ENCODE data around the gene XYLT1.
A peak's percentile ranks its signal among the peaks of the same experiment; 100 is the strongest.
"Not testable (repeated sequence)": the region's sequence is repeated elsewhere in the genome, so short reads cannot be mapped to it uniquely, and the experiment has no call there.

The XYLT1 gene

DNA sequence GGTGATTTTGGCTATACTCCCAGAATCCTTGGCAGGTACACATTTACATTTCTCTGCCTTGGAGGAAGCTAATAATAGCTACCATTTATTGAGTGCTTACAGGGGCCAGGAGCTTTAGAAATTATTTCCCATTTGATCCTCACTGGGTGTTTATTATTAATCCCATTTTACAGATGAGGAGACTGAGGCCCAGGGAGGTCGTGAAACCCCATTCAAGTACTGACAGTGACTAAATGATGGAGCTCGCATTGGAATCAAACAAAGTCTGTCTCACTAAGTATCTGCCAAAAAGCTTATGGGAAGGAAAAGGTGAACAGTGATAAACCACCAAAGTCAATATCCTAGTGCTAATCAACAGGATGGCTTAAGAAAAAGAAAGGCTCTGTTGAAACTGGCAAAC is 33.3 kb upstream of the XYLT1 start:
- Mint-ChIP-seq H3K4me1 (no peaks in the 10 kb centered on the region), H3K36me3 (peaks cover 0 to 7% of the 10 kb centered on the region in 2 donors), H3K4me3 (no peak overlapping the region), H3K27ac (no peak overlapping the region), H3K9me3 (peaks cover 5 to 11% of the 10 kb centered on the region in 2 donors), H3K27me3 (peaks cover 15% of the 10 kb centered on the region in 2 donors)
- ATAC-seq (replicated peaks) (no peak), DNase-seq (no peak)

DNA sequence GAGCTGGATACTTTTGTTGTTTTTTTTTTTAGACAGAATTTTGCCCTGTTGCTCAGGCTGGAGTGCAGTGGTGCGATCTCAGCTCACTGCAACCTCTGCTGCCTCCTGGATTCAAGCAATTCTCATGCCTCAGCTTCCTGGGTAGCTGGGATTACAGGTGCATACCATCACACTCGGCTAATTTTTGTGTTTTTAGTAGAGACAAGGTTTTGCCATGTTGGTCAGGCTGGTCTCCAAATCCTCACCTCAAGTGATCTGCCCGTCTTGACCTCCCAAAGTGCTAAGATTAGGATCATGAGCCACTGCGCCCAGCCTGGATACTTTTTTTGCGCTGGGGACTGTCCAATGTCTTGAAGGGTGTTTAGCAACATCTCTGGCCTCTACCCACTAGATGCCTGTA is 32.6 kb upstream of the XYLT1 start:
- Mint-ChIP-seq H3K4me1 (no peaks in the 10 kb centered on the region), H3K27ac (peak overlapping the region; percentile 42), H3K36me3 (peaks cover 0 to 5% of the 10 kb centered on the region in 2 donors), H3K9me3 (peaks cover 2 to 5% of the 10 kb centered on the region in 2 donors), H3K27me3 (peaks cover 9 to 13% of the 10 kb centered on the region in 2 donors), H3K4me3 (no peak overlapping the region)
- ATAC-seq (replicated peaks) (no peak), DNase-seq (no peak)

GRCh38 chr16:17501321-17501720 is 30.6 kb upstream of the XYLT1 start:
- no peaks in the 10 kb centered on the region for H3K9me3 Mint-ChIP-seq
- H3K27ac Mint-ChIP-seq, result no peak overlapping the region
- no peaks in the 10 kb centered on the region for H3K36me3 Mint-ChIP-seq
- ATAC-seq (replicated peaks), result no peak
- H3K27me3 Mint-ChIP-seq, result peaks cover 7 to 9% of the 10 kb centered on the region in 2 donors
- DNase-seq, result no peak
- no peaks in the 10 kb centered on the region for H3K4me1 Mint-ChIP-seq
- H3K4me3 Mint-ChIP-seq, result no peak overlapping the region

GRCh38 chr16:17499223-17499902 is 28.6 kb upstream of the XYLT1 start:
- ATAC-seq (replicated peaks) (no peak), DNase-seq (no peak)
- no peak overlapping the region for H3K4me3 Mint-ChIP-seq
- no peaks in the 10 kb centered on the region for H3K4me1 Mint-ChIP-seq
- no peaks in the 10 kb centered on the region for H3K9me3 Mint-ChIP-seq
- no peaks in the 10 kb centered on the region for H3K36me3 Mint-ChIP-seq
- H3K27me3 Mint-ChIP-seq, result peaks cover 7 to 9% of the 10 kb centered on the region in 2 donors
- H3K27ac Mint-ChIP-seq, result no peak overlapping the region

- Mint-ChIP-seq H3K4me1 (no peaks in the 10 kb centered on the region), H3K27me3 (peaks cover 1 to 4% of the 10 kb centered on the region in 2 donors), H3K36me3 (no peaks in the 10 kb centered on the region), H3K9me3 (no peaks in the 10 kb centered on the region), H3K27ac (no peak overlapping the region), H3K4me3 (no peak overlapping the region)
- DNase-seq (no peak), ATAC-seq (replicated peaks) (no peak)
These were observed 26.9 kb upstream of the XYLT1 start for GRCh38 chr16:17497648-17498047.

GRCh38 chr16:17496891-17497290 is 26.1 kb upstream of the XYLT1 start:
- ATAC-seq (replicated peaks) (no peak), DNase-seq (no peak)
- Mint-ChIP-seq H3K36me3 (no peaks in the 10 kb centered on the region), H3K9me3 (no peaks in the 10 kb centered on the region), H3K27ac (no peak overlapping the region), H3K4me1 (no peaks in the 10 kb centered on the region), H3K4me3 (no peak overlapping the region), H3K27me3 (peaks cover 0 to 3% of the 10 kb centered on the region in 2 donors)

DNA sequence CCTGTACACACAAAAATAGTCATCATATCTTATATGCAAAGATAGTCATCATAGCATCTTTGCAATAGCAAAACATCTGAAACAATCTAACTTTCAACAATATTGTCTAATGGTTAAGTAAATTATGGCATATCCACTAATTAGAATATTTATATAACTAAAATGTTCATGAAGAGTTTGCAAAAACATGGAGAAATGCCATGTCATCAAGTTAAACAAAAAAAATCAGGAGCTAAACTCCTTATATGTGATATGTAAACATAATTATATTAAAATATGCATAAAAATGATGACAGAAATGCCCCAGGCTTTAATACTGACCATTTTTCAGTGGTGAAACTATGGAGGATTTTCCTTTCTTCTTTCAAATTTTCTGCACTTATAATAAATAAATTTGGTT is 22.3 kb upstream of the XYLT1 start:
- peaks cover 0 to 1% of the 10 kb centered on the region in 2 donors for H3K9me3 Mint-ChIP-seq
- DNase-seq (no peak), ATAC-seq (replicated peaks) (no peak)
- H3K4me1 Mint-ChIP-seq, result no peaks in the 10 kb centered on the region
- no peak overlapping the region for H3K4me3 Mint-ChIP-seq
- no peaks in the 10 kb centered on the region for H3K36me3 Mint-ChIP-seq
- no peak overlapping the region for H3K27ac Mint-ChIP-seq
- H3K27me3 Mint-ChIP-seq, result peaks cover 0 to 4% of the 10 kb centered on the region in 2 donors

DNA sequence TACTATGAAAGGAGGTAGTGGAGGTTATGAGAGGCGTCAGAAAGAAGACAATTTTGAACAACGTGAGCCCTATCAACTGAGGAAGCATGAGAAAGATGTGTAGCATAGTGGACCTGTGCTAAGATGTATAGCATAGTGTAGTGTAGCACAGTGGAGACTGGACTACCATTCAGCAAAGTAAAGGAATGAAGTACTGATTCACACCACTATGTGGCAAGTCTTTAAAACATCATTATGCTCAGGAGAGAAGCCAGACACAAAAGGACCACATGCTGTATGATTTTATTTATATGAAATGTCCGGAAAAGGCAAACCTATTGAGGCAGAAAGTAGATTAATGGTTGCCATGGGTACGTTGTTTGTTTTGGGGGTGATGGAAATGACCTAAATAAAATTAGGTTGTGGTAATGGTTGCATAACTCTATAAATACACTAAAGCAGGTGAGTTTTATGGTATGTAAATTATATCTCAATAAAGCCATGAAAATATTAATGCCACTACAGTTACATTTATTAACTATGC is 20.4 kb upstream of the XYLT1 start:
- H3K27me3 Mint-ChIP-seq, result peaks cover 0 to 4% of the 10 kb centered on the region in 2 donors
- no peaks in the 10 kb centered on the region for H3K4me1 Mint-ChIP-seq
- peaks cover 0 to 1% of the 10 kb centered on the region in 2 donors for H3K9me3 Mint-ChIP-seq
- ATAC-seq (replicated peaks) (peak in 1 of 2 donors; percentile 25), DNase-seq (no peak)
- H3K36me3 Mint-ChIP-seq, result no peaks in the 10 kb centered on the region
- H3K27ac Mint-ChIP-seq, result no peak overlapping the region
- H3K4me3 Mint-ChIP-seq, result no peak overlapping the region

DNA sequence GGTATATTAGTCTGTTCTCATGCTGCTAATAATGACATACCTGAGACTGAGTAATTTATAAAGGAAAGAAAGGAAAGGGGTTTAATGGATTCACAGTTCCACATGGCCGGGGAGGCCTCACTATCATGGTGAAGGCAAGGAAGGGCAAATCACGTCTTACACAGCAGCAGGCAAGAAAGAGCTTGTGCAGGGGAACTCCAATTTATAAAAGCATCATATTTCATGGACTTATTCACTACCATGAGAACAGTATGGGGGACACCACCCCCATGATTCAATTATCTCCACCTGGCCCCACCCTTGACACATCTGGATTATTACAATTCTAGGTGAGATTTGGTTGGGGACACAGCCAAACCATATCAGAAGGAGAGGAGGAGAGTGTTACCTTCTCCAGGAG is 17.7 kb upstream of the XYLT1 start:
- DNase-seq (no peak), ATAC-seq (replicated peaks) (no peak)
- Mint-ChIP-seq H3K27me3 (peaks cover 0 to 14% of the 10 kb centered on the region in 2 donors), H3K27ac (peak overlapping the region; percentile 4), H3K36me3 (no peaks in the 10 kb centered on the region), H3K4me1 (peaks cover 3 to 6% of the 10 kb centered on the region in 2 donors), H3K4me3 (no peak overlapping the region), H3K9me3 (peaks cover 0 to 1% of the 10 kb centered on the region in 2 donors)

DNA sequence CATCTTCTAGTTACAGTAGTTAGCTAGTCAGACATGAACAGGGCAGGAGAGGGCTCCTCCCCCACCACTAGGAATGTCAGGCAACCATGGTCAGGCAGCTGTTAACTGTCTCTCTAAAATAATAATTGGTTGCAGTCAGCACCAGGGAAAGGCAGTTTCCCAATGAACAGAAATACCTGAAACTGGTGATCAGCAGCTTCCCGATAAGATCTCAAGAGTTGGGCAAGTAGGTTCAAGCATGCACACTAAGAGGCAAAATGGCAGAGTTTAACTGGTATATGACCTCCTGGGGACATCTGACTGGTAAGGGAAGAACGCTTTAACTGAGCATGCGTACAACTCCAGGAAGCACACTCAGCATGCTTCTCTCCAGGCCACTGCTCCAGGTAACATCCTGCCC is 12.6 kb upstream of the XYLT1 start:
- ATAC-seq (replicated peaks) (no peak), DNase-seq (no peak)
- no peak overlapping the region for H3K4me3 Mint-ChIP-seq
- H3K9me3 Mint-ChIP-seq, result no peaks in the 10 kb centered on the region
- peaks cover 5 to 10% of the 10 kb centered on the region in 2 donors for H3K36me3 Mint-ChIP-seq
- H3K27me3 Mint-ChIP-seq, result peaks cover 6 to 37% of the 10 kb centered on the region in 2 donors
- H3K4me1 Mint-ChIP-seq, result peaks cover 8 to 12% of the 10 kb centered on the region in 2 donors
- H3K27ac Mint-ChIP-seq, result no peak overlapping the region

DNA sequence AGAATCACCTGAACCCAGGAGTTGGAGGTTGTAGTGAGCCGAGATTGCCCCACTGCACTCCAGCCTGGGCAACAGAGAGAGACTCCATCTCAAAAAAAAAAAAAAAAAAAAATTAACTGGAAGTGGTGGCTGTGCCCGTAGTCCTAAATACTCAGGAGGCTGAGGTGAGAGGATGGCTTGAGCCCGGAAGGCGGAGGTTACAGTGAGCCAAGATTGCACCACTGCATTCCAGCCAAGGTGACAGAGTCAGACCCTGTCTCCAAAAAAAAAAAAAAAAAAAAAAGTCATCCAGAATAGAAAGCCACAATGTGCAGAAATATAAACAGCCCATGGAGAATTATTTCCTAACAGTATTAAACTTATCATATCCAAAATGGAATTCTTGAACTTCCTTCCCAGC is 11.6 kb upstream of the XYLT1 start:
- H3K4me3 Mint-ChIP-seq, result not testable (repeated sequence)

GRCh38 chr16:17481736-17482135 is 11.0 kb upstream of the XYLT1 start:
- no peak overlapping the region for H3K27ac Mint-ChIP-seq

More for the DNA sequence above, 11.6 kb upstream of the XYLT1 start:
- not testable (repeated sequence) for DNase-seq; ATAC-seq (replicated peaks); H3K27ac Mint-ChIP-seq; H3K9me3 Mint-ChIP-seq
- Mint-ChIP-seq H3K36me3 (peaks cover 5 to 10% of the 10 kb centered on the region in 2 donors), H3K4me1 (peaks cover 8 to 12% of the 10 kb centered on the region in 2 donors), H3K27me3 (peaks cover 6 to 34% of the 10 kb centered on the region in 2 donors)

DNA sequence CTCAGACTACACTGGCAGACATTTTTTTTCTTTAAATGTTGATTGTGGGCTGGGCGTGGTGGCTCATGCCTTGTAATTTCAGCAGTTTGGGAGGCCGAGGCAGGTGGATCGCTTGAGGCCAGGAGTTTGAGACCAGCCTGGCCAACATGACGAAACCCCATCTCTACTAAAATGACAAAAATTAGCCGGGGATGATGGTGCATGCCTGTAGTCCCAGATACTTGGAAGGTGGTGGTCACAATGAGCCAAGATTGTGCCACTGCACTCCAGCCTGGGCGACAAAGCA is 6.4 kb upstream of the XYLT1 start:
- DNase-seq; H3K27ac Mint-ChIP-seq; ATAC-seq (replicated peaks); H3K4me3 Mint-ChIP-seq; H3K9me3 Mint-ChIP-seq: not testable (repeated sequence)
- Mint-ChIP-seq H3K36me3 (peaks cover 5 to 17% of the 10 kb centered on the region in 2 donors), H3K4me1 (peaks cover 36 to 44% of the 10 kb centered on the region in 2 donors), H3K27me3 (peaks cover 6 to 14% of the 10 kb centered on the region in 2 donors)

More at GRCh38 chr16:17481736-17482135, 11.0 kb upstream of the XYLT1 start:
- DNase-seq (no peak), ATAC-seq (replicated peaks) (no peak)
- Mint-ChIP-seq H3K4me1 (peaks cover 13 to 17% of the 10 kb centered on the region in 2 donors), H3K4me3 (no peak overlapping the region), H3K36me3 (peaks cover 5 to 10% of the 10 kb centered on the region in 2 donors), H3K9me3 (no peaks in the 10 kb centered on the region), H3K27me3 (peaks cover 6 to 34% of the 10 kb centered on the region in 2 donors)

DNA sequence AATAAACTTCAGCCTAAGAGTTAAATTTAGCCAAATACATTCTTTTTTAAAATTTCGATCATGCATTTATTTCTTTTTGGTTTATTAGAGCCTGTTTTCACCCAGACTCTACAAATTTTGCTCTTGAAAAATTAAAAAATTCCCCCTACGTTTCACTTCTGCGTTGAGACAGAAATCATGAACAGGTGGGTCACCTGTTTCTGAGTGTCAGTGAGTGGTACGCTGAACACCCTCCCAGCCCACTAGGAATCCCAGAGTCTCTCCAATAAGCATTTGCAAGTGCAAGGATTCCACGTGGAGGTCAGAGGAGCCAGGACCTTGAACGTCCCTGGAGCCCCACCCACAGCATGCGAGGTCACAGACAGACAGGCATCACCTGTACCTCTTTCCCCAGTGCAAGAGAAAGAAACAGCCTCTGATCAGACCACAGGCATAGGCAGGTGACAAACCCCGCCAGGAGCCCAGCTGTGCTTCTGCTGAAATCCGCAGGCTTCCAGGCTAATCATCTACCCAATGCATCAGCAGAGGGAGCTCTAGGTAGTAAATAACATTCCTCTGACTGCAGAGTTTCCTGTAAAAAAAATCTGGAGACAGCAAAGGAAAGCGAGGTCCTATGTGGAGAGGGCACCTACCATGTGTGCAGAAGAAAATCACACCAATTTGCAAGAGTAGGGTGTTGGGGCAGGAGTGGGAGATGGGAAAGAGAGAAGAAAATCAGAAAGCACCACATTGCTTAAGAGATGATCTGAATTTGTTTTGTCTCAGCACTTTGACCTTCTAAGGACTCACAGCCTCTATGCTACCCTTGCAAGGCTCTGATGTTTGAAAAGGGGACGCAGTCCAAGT is 5.9 kb upstream of the XYLT1 start:
- Mint-ChIP-seq H3K9me3 (no peaks in the 10 kb centered on the region), H3K4me1 (peaks cover 36 to 47% of the 10 kb centered on the region in 2 donors), H3K27ac (peak overlapping the region; percentile 43)

More for the DNA sequence above, 5.9 kb upstream of the XYLT1 start:
- ATAC-seq (replicated peaks), result peak; percentile 87 to 91
- Mint-ChIP-seq H3K36me3 (peaks cover 5 to 19% of the 10 kb centered on the region in 2 donors), H3K4me3 (peak overlapping the region; percentile 54 to 61), H3K27me3 (peaks cover 6 to 14% of the 10 kb centered on the region in 2 donors)
- no peak for DNase-seq
